Mucosa of descending colon (tissue), 3 donors: ENCODE data around the gene ELL. TPM values are rescaled to one million over a fixed set of nuclear protein-coding genes. Genes with fewer than 3 reads are reported as not detected.

Source experiments
- ATAC-seq: fragments of 200-7000 bp; cut with Tn5 transposase; one replicate; pipeline ENCODE4 v1.9.1; 2020; ENCODE audit warnings: mild to moderate bottlenecking, moderate library complexity
- DNase-seq, 3 donors: peaks; one replicate each; pipeline ENCODE4 v3.0.0-alpha.2; 2020
- H3K36me3 ChIP-seq: fragments of 200-600 bp; one replicate; pipeline ENCODE4 v1.8.0; 2021; ENCODE audit warnings: low read depth, mild to moderate bottlenecking
- H3K4me1 ChIP-seq: fragments of 200-600 bp; one replicate; pipeline ENCODE4 v1.8.0; 2021; ENCODE audit warnings: low read depth, mild to moderate bottlenecking
- H3K4me3 ChIP-seq: fragments of 200-600 bp; one replicate; pipeline ENCODE4 v1.8.0; 2021; ENCODE audit warnings: mild to moderate bottlenecking
- H3K9me3 ChIP-seq: fragments of 200-600 bp; one replicate; pipeline ENCODE4 v1.8.0; 2021; ENCODE audit warnings: mild to moderate bottlenecking
- CTCF ChIP-seq: fragments of 200-600 bp; IDR thresholded peaks from one replicate; pipeline ENCODE4 v1.8.0; 2022; ENCODE audit warnings: antibody characterized with exemption, mild to moderate bottlenecking
- intact Hi-C, 2 donors: fragments of 100-400 bp; cut with DNase I in 1 of 2; cut with micrococcal nuclease in 1 of 2; formaldehyde crosslinking; loops; one replicate each; pipeline versions ENCODE4 v1.11.0 to v1.11.1; 2022; cut with DNase I, micrococcal nuclease
- total RNA-seq, 3 donors: library from RNA; stranded (reverse); fragmentation: NEBNext Ultra II Directional in 2 of 3; extraction: Animal tissue kit (Norgen Biotek cat#: 25700) in 2 of 3; gene quantifications; one replicate each; pipeline versions ENCODE4 v1.2.1 to v1.2.4, GENCODE V29; 2021 to 2023
- donor health status: DM: no; HTN: no; CAD: no; lungs with moderate emphysema.
- donor health status: DM: no; HTN: no; CAD: no.
- donor health status: DM: no; HTN: yes; CAD: no.

ELL gene
- total RNA-seq, 3 donors from 2014 or later: 17.8 to 21.6 (median 18.9) TPM

- Histone ChIP-seq H3K4me1 (peaks cover 18% of the 10 kb centered on the region), H3K4me3 (no peak overlapping the region), H3K9me3 (no peaks in the 10 kb centered on the region), H3K36me3 (no peaks in the 10 kb centered on the region)
- intact Hi-C loops: loop anchor here in 1 of 2 donors (10.0 kb wide), 2 partner anchors 134 to 414 kb away; partner anchors contain the start of gene UBA52
- DNase-seq: no peak
- no peak for ATAC-seq
- no peak for TF ChIP-seq CTCF
Observed at GRCh38 chr19:18440936-18441803, 80.7 kb downstream of the ELL start.

- intact Hi-C loops: loop anchor here in 1 of 2 donors (10.0 kb wide), 2 partner anchors 134 to 414 kb away; partner anchors contain the start of gene UBA52
- H3K4me1 ChIP-seq: peaks cover 18% of the 10 kb centered on the region
- DNase-seq (peak in 1 of 3 donors; percentile 61), ATAC-seq (peak; percentile 14)
- TF ChIP-seq CTCF: no peak
- no peaks in the 10 kb centered on the region for H3K9me3 ChIP-seq
- no peak overlapping the region for H3K4me3 ChIP-seq
- no peaks in the 10 kb centered on the region for H3K36me3 ChIP-seq
Observed at GRCh38 chr19:18440415-18440877, 81.4 kb downstream of the ELL start.

DNA sequence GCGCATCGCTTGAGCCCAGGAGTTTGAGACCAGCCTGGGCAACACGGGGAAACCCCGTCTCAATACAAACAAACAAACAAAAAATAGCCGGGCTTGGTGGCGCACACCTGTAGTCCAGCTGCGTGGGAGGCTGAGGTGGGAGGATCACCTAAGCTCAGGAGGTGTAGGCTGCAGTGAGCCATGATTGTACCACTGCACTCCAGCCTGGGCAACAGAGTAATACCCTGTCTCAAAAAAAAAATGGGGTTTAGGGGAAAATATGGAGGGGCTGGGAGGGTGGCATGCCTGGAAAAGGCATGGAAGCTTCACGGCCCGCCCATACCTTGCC is 82.0 kb downstream of the ELL start:
- no peaks in the 10 kb centered on the region for H3K9me3 ChIP-seq
- H3K4me1 ChIP-seq: peaks cover 18% of the 10 kb centered on the region
- no peaks in the 10 kb centered on the region for H3K36me3 ChIP-seq
- DNase-seq: no peak
- TF ChIP-seq CTCF: no peak
- intact Hi-C loops: loop anchor here in 1 of 2 donors (10.0 kb wide), 2 partner anchors 135 to 415 kb away; partner anchors contain the start of gene UBA52
- no peak overlapping the region for H3K4me3 ChIP-seq
- ATAC-seq: no peak

DNA sequence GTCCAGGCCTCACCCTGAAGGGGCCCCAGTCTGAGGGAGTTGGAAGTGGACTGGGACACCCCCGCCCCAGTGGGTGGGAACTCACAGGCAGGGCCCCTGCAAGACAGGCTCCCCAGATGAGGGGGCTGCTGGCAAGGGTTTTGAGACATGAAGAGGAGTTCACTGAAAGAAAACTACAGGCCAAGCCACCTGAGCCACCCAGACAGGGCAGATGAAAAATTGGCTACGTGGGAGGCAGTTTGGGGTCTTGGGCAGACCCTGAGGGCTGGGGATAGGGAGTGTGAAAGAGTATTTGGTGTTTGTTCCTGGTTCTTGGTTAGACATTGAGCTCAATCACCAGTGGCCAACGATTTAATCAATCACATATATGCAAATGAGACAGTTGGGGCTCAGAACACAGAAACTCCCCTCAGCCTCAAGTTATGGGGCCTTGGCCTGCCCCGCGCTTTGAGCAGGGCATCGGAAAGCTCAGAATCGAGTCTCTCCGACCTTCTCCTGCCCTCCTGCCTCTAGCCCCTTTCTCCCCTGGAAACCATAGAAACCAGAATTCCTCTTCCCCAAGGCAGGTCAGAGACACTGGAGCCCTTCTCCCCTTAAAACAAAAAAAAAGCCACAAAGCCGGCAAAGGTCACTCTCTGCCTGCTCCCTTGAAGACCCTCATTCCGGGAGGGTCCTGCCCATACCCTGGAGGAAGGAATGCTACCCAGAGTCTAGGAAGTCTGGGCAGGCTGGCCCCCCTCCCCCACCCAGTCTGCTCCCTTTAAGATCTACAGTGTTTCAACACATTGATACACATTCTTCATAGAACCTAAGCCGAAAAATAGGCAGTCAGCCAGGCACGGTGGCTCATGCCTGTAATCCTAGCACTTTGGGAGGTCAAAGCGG is 82.6 kb downstream of the ELL start:
- Histone ChIP-seq H3K4me3 (no peak overlapping the region), H3K36me3 (no peaks in the 10 kb centered on the region), H3K4me1 (peaks cover 18% of the 10 kb centered on the region), H3K9me3 (no peaks in the 10 kb centered on the region)
- DNase-seq (no peak), ATAC-seq (no peak)
- TF ChIP-seq CTCF: no peak
- intact Hi-C loops: no loop called here

- Histone ChIP-seq H3K4me3 (no peak overlapping the region), H3K9me3 (no peaks in the 10 kb centered on the region), H3K36me3 (no peaks in the 10 kb centered on the region), H3K4me1 (peaks cover 18% of the 10 kb centered on the region)
- intact Hi-C loops: no loop called here
- no peak for ATAC-seq
- no peak for TF ChIP-seq CTCF
- DNase-seq: peak in 1 of 3 donors; percentile 50
Observed at GRCh38 chr19:18438331-18439024, 83.4 kb downstream of the ELL start.
